ENCODE results near the gene PET100. TPM values are rescaled to one million over a fixed set of nuclear protein-coding genes. Genes with fewer than 3 reads are reported as not detected.

Gene PET100
- total RNA-seq, 1 donor from 2014 or later: 93.2 TPM

- DNase-seq: peak; percentile 79
These were observed 46.8 kb downstream of the PET100 start for GRCh38 chr19:7676376-7676775.

GRCh38 chr19:7676854-7677253 is 47.3 kb downstream of the PET100 start, which contains the start of gene MCEMP1:
Gene MCEMP1 (plus strand): TSS chr19:7677090. CDS start chr19:7677121, 31 bp downstream.
- intact Hi-C loops (cut with DNase I): no loop called here
- peak within 1 kb of the TSS; percentile 34 for H3K4me3 ChIP-seq
- peaks cover 8% of the 10 kb centered on the region for H3K27me3 ChIP-seq
- peak; percentile 8 for ATAC-seq
- no peak for TF ChIP-seq CTCF (IDR thresholded peaks at IDR 0.05)
- H3K4me1 ChIP-seq: peaks cover 6% of the 10 kb centered on the region
- H3K36me3 ChIP-seq: no peaks in the 10 kb centered on the region
- DNase-seq: peak; percentile 83
- H3K27ac ChIP-seq: peak within 1 kb of the TSS; percentile 51
- no peaks in the 10 kb centered on the region for H3K9me3 ChIP-seq

More at GRCh38 chr19:7676376-7676775, 46.8 kb downstream of the PET100 start:
- ATAC-seq: peak; percentile 42
- intact Hi-C loops (cut with DNase I): no loop called here
- H3K27ac ChIP-seq: peak overlapping the region; percentile 51
- H3K27me3 ChIP-seq: peaks cover 9% of the 10 kb centered on the region
- TF ChIP-seq CTCF (IDR thresholded peaks at IDR 0.05): no peak
- H3K36me3 ChIP-seq: no peaks in the 10 kb centered on the region
- H3K9me3 ChIP-seq: no peaks in the 10 kb centered on the region
- H3K4me3 ChIP-seq: peak overlapping the region; percentile 34
- H3K4me1 ChIP-seq: peaks cover 6% of the 10 kb centered on the region

GRCh38 chr19:7677669-7678311 is 48.2 kb downstream of the PET100 start:
- intact Hi-C loops (cut with DNase I): no loop called here
- peak overlapping the region; percentile 34 for H3K4me3 ChIP-seq
- no peak for ATAC-seq

GRCh38 chr19:7678971-7679751 is 49.6 kb downstream of the PET100 start:
- no peak overlapping the region for H3K27ac ChIP-seq
- peak; percentile 9 for TF ChIP-seq CTCF (IDR thresholded peaks at IDR 0.05)

More at GRCh38 chr19:7677669-7678311, 48.2 kb downstream of the PET100 start:
- Histone ChIP-seq H3K4me1 (peaks cover 6% of the 10 kb centered on the region), H3K27me3 (no peaks in the 10 kb centered on the region), H3K36me3 (peaks cover 4% of the 10 kb centered on the region), H3K9me3 (no peaks in the 10 kb centered on the region), H3K27ac (peak overlapping the region; percentile 51)
- peak; percentile 70 for DNase-seq
- no peak for TF ChIP-seq CTCF (IDR thresholded peaks at IDR 0.05)

GRCh38 chr19:7679771-7680605 is 50.4 kb downstream of the PET100 start:
- ATAC-seq (no peak), DNase-seq (no peak)
- no peaks in the 10 kb centered on the region for H3K27me3 ChIP-seq
- peaks cover 6% of the 10 kb centered on the region for H3K4me1 ChIP-seq
- peaks cover 22% of the 10 kb centered on the region for H3K36me3 ChIP-seq
- H3K27ac ChIP-seq: no peak overlapping the region
- intact Hi-C loops (cut with DNase I): loop anchor here (10.0 kb wide), 1 partner anchor 125 kb away; no protein-coding TSS in a partner anchor
- peak overlapping the region; percentile 100 for H3K4me3 ChIP-seq
- no peaks in the 10 kb centered on the region for H3K9me3 ChIP-seq
- no peak for TF ChIP-seq CTCF (IDR thresholded peaks at IDR 0.05)

More at GRCh38 chr19:7678971-7679751, 49.6 kb downstream of the PET100 start:
- DNase-seq: no peak
- Histone ChIP-seq H3K27me3 (no peaks in the 10 kb centered on the region), H3K9me3 (no peaks in the 10 kb centered on the region), H3K4me1 (peaks cover 6% of the 10 kb centered on the region), H3K4me3 (peak overlapping the region; percentile 100), H3K36me3 (peaks cover 16% of the 10 kb centered on the region)
- ATAC-seq: peak; percentile 3
- intact Hi-C loops (cut with DNase I): no loop called here
